RWPE1 (cell line): ENCODE measurements around the gene SPAG16.

Experiments used
- CTCF ChIA-PET: fragments of 350-600 bp; sonication (Branson Sonifier 250); formaldehyde crosslinking; extraction: SDS; loops from one replicate; lab custom pipeline; 2021; lab: Yijun Ruan, JAX
- POLR2A ChIA-PET: fragments of 400-600 bp; formaldehyde crosslinking; extraction: SDS; loops from one replicate; lab custom pipeline; 2020; ENCODE audit warnings: antibody characterized with exemption; ENCODE audit not compliant: low non-redundant PET; lab: Yijun Ruan, JAX
- DNase-seq: peaks from one replicate; pipeline ENCODE4 v3.0.0; 2012; ENCODE audit warnings: low spot score
- H3K27ac ChIP-seq: fragments of 450-650 bp; 2 replicates; pipeline ENCODE4 v1.5.1; 2017
- CTCF ChIP-seq: fragments of 450-650 bp; conservative IDR thresholded peaks from 2 replicates; pipeline ENCODE4 v1.5.1; 2017; ENCODE audit warnings: low read depth, mild to moderate bottlenecking

The SPAG16 gene

DNA sequence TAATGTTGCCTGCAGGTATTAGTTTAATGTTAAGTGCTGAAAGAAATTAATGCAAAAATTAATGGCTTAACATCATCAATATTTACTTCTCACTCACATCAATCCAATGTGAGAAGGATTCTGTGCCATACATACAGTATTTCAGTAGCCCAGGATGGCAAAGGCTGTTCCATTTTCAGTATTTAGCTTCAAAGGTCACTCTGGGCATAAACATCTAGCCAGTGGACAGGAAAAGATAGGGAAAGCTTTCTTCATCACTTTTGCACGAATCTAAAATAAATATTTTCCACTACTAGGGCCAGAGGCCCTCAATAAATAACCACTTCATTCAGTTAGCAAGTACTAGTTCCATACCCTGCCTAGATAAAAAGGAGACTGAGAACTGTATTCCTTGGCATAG lies 890.3 kb downstream of the SPAG16 start:
- ChIA-PET CTCF (no interaction called here), POLR2A (no interaction called here)
- DNase-seq: no peak
- no peak overlapping the region for H3K27ac ChIP-seq
- TF ChIP-seq CTCF: no peak

DNA sequence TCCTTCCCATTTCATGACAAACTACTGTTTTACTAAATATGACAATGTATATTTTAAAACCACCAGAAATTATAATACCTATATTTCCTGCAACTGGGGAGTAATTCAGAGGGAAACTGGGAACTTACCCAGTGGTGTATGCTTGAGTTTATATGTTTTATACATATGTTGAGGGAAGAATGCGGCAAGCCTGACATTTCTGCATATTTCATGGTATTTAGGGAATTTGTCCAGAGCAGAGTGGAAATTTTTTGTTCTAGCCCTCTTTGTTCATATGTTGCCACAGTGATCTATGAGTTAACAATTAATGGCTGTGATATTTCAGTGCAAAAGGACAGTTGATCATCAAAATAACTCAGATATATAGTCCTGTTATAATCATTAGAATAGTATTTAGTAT lies 895.8 kb downstream of the SPAG16 start:
- no peak for TF ChIP-seq CTCF
- ChIA-PET POLR2A (no interaction called here), CTCF (no interaction called here)
- no peak for DNase-seq
- no peak overlapping the region for H3K27ac ChIP-seq

DNA sequence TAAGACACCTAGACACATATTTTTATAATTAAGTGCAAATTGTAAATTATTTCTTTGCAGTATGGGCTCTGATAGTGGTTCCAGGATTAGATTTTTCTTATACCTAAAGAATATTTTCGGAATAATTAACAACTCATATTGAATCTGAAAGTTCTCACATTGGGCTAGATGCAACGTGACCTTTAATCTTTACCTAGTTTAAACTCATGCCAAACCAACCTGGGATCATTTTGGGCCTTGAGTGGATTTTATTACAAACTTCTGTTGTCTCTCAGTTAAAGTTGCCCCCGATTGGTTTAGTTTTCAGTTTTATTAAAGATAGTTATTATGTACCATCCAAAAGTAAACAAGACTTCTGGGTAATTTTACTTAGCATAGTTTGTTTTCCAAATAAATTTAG lies 896.4 kb downstream of the SPAG16 start:
- no peak overlapping the region for H3K27ac ChIP-seq
- CTCF ChIA-PET: no interaction called here
- POLR2A ChIA-PET: no interaction called here
- no peak for TF ChIP-seq CTCF
- no peak for DNase-seq

DNA sequence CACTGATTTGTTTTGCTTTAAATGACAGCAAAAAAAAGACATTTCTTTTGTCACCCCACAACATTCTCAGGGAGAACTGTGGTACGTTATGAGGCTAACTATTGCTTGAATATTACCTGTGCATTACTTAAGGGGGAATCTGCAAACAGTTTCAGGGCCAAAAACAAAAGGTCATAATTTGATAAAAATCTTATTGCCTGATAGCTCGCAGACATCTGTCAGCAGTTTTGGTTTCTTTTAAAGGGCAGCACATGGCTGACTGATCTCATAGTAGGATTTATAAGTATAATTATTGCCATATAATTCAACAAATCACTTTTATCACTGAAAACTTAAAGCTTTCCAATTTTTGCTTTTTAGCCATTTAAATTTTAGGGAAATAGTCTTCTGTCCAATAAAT lies 900.2 kb downstream of the SPAG16 start:
- CTCF ChIA-PET: no interaction called here
- POLR2A ChIA-PET: no interaction called here
- DNase-seq: no peak
- TF ChIP-seq CTCF: no peak
- no peak overlapping the region for H3K27ac ChIP-seq

- TF ChIP-seq CTCF: no peak
- ChIA-PET CTCF (interaction anchor here (0.7 kb wide), 1 partner anchor 555 kb away, joined by 3 read pairs; no protein-coding TSS in a partner anchor), POLR2A (no interaction called here)
These were observed 901.3 kb downstream of the SPAG16 start for GRCh38 chr2:214185546-214185945.

GRCh38 chr2:214192711-214193110 lies 908.4 kb downstream of the SPAG16 start:
- ChIA-PET POLR2A (no interaction called here), CTCF (interaction anchor here (0.7 kb wide), 1 partner anchor 16 kb away, joined by 3 read pairs; no protein-coding TSS in a partner anchor)
- no peak for TF ChIP-seq CTCF
- DNase-seq: no peak
- no peak overlapping the region for H3K27ac ChIP-seq

More at GRCh38 chr2:214185546-214185945, 901.3 kb downstream of the SPAG16 start:
- no peak for DNase-seq
- no peak overlapping the region for H3K27ac ChIP-seq
